Measurements from ENCODE around the gene UBA7. TPM values are rescaled to one million over a fixed set of nuclear protein-coding genes. Genes with fewer than 3 reads are reported as not detected.

The UBA7 gene
- total and polyA plus RNA-seq, 2 experiments from 2014 or later, result 16.9 to 35.7 TPM

GRCh38 chr3:49769286-49769915 lies 44.4 kb downstream of the UBA7 start:
- Histone ChIP-seq H3K36me3 (ENCODE audit: low read depth) (no peaks in the 10 kb centered on the region), H3K79me2 (ENCODE audit: insufficient read depth) (peaks cover 99% of the 10 kb centered on the region), H3K27ac (no peak overlapping the region), H4K20me1 (ENCODE audit: insufficient read depth) (no peaks in the 10 kb centered on the region), H3K9me3 (ENCODE audit: low read depth) (no peaks in the 10 kb centered on the region), H3K4me2 (ENCODE audit: unreplicated experiment) (no peak overlapping the region), H2AFZ (no peak overlapping the region), H3K4me3 (no peak overlapping the region), H3K4me1 (ENCODE audit: insufficient read depth) (no peaks in the 10 kb centered on the region; the same call in 1 of the 2 replicates), H3K9me2 (ENCODE audit: insufficient read depth) (no peaks in the 10 kb centered on the region), H3K27me3 (replicated peaks; ENCODE audit: insufficient read depth) (no peaks in the 10 kb centered on the region), H3K9ac (no peak overlapping the region), H3F3A (ENCODE audit: insufficient read depth) (0 out of 2 replicates have a peak, but pooled peaks cover 4% of the 10 kb centered on the region)
- TF ChIP-seq EZH2 (IDR thresholded peaks at IDR 0.05; ENCODE audit: insufficient read depth, poor library complexity, severe bottlenecking) (no peak), EZH2phosphoT487 (IDR thresholded peaks at IDR 0.05; ENCODE audit: insufficient read depth, low read depth) (no peak)
- WGBS, 2 experiments (ENCODE audit: low coverage in 1 of 2, low lambda C conversion rate in 2 of 2, missing lambda C conversion rate in 2 of 2), result 95 to 100% methylated on average over 3 of the region's 3 CpGs
- no peak for DNase-seq
- in situ Hi-C loops (cut with MboI), result no loop called here

GRCh38 chr3:49763981-49764380 lies 49.8 kb downstream of the UBA7 start:
- TF ChIP-seq EZH2phosphoT487 (IDR thresholded peaks at IDR 0.05; ENCODE audit: insufficient read depth, low read depth), result no peak
- TF ChIP-seq EZH2 (IDR thresholded peaks at IDR 0.05; ENCODE audit: insufficient read depth, poor library complexity, severe bottlenecking), result no peak
- in situ Hi-C loops (cut with MboI), result no loop called here
- no peak for DNase-seq
- Histone ChIP-seq H3K79me2 (ENCODE audit: insufficient read depth) (peaks cover 100% of the 10 kb centered on the region), H3K27me3 (replicated peaks; ENCODE audit: insufficient read depth) (no peaks in the 10 kb centered on the region), H3K9me2 (ENCODE audit: insufficient read depth) (no peaks in the 10 kb centered on the region), H3K4me1 (ENCODE audit: insufficient read depth) (no peaks in the 10 kb centered on the region), H3K4me2 (ENCODE audit: unreplicated experiment) (no peak overlapping the region), H3K4me3 (no peak overlapping the region), H4K20me1 (ENCODE audit: insufficient read depth) (peaks cover 3% of the 10 kb centered on the region; the same call in 1 of the 2 replicates), H3K9ac (no peak overlapping the region), H2AFZ (no peak overlapping the region), H3K9me3 (ENCODE audit: low read depth) (no peaks in the 10 kb centered on the region), H3K27ac (no peak overlapping the region), H3F3A (ENCODE audit: insufficient read depth) (no peaks in the 10 kb centered on the region), H3K36me3 (ENCODE audit: low read depth) (no peaks in the 10 kb centered on the region)
- WGBS, 2 experiments (ENCODE audit: low coverage in 1 of 2, low lambda C conversion rate in 2 of 2, missing lambda C conversion rate in 2 of 2), result 88 to 91% methylated on average over 4 of the region's 4 CpGs

- Histone ChIP-seq H3K9me3 (ENCODE audit: low read depth) (no peaks in the 10 kb centered on the region), H3K27ac (no peak overlapping the region), H2AFZ (no peak overlapping the region), H3K9me2 (ENCODE audit: insufficient read depth) (no peaks in the 10 kb centered on the region), H3K36me3 (ENCODE audit: low read depth) (no peaks in the 10 kb centered on the region), H3K79me2 (ENCODE audit: insufficient read depth) (peaks cover 100% of the 10 kb centered on the region), H3K9ac (no peak overlapping the region), H3K4me2 (ENCODE audit: unreplicated experiment) (no peak overlapping the region), H3F3A (ENCODE audit: insufficient read depth) (no peaks in the 10 kb centered on the region), H4K20me1 (ENCODE audit: insufficient read depth) (peaks cover 3% of the 10 kb centered on the region; the same call in 1 of the 2 replicates), H3K27me3 (replicated peaks; ENCODE audit: insufficient read depth) (no peaks in the 10 kb centered on the region), H3K4me3 (no peak overlapping the region), H3K4me1 (ENCODE audit: insufficient read depth) (no peaks in the 10 kb centered on the region)
- in situ Hi-C loops (cut with MboI), result no loop called here
- TF ChIP-seq EZH2 (IDR thresholded peaks at IDR 0.05; ENCODE audit: insufficient read depth, poor library complexity, severe bottlenecking) (no peak), EZH2phosphoT487 (IDR thresholded peaks at IDR 0.05; ENCODE audit: insufficient read depth, low read depth) (no peak)
- no peak for DNase-seq
- 80 to 87% methylated on average over 3 of the region's 3 CpGs for WGBS, 2 experiments (ENCODE audit: low coverage in 1 of 2, low lambda C conversion rate in 2 of 2, missing lambda C conversion rate in 2 of 2)
Observed at GRCh38 chr3:49761661-49762060, 52.1 kb downstream of the UBA7 start.

GRCh38 chr3:49759226-49759625 lies 54.5 kb downstream of the UBA7 start:
- peaks cover 100% of the 10 kb centered on the region for H3K79me2 ChIP-seq (ENCODE audit: insufficient read depth)
- H3K4me3 ChIP-seq, result no peak overlapping the region
- in situ Hi-C loops (cut with MboI), result no loop called here
- H3K27ac ChIP-seq, result no peak overlapping the region
- no peaks in the 10 kb centered on the region for H3K9me2 ChIP-seq (ENCODE audit: insufficient read depth)
- no peak for DNase-seq
- WGBS, 2 experiments (ENCODE audit: low coverage in 1 of 2, low lambda C conversion rate in 2 of 2, missing lambda C conversion rate in 2 of 2), result 6 to 23% methylated on average over 1 of the region's 1 CpG
- H3F3A ChIP-seq (ENCODE audit: insufficient read depth), result no peaks in the 10 kb centered on the region
- H3K9ac ChIP-seq, result no peak overlapping the region
- H3K27me3 ChIP-seq (replicated peaks; ENCODE audit: insufficient read depth), result no peaks in the 10 kb centered on the region
- H4K20me1 ChIP-seq (ENCODE audit: insufficient read depth), result peaks cover 3% of the 10 kb centered on the region; the same call in 1 of the 2 replicates
- no peaks in the 10 kb centered on the region for H3K4me1 ChIP-seq (ENCODE audit: insufficient read depth)
- no peak overlapping the region for H3K4me2 ChIP-seq (ENCODE audit: unreplicated experiment)
- TF ChIP-seq EZH2 (IDR thresholded peaks at IDR 0.05; ENCODE audit: insufficient read depth, poor library complexity, severe bottlenecking) (no peak), EZH2phosphoT487 (IDR thresholded peaks at IDR 0.05; ENCODE audit: insufficient read depth, low read depth) (no peak)
- H3K36me3 ChIP-seq (ENCODE audit: low read depth), result no peaks in the 10 kb centered on the region
- H3K9me3 ChIP-seq (ENCODE audit: low read depth), result no peaks in the 10 kb centered on the region
- H2AFZ ChIP-seq, result no peak overlapping the region
